H9 (cell line): ENCODE measurements around the gene CDRT4. TPM values are rescaled to one million over a fixed set of nuclear protein-coding genes. Genes with fewer than 3 reads are reported as not detected.

Source experiments
- DNase-seq: peaks from one replicate; pipeline ENCODE4 v3.0.0-alpha.2; 2017
- H2AFZ ChIP-seq: one replicate; pipeline ENCODE4 v1.6.1; 2013; ENCODE audit warnings: mild to moderate bottlenecking, low read length, control low read depth, moderate library complexity
- H2AK5ac ChIP-seq: 2 replicates; pipeline ENCODE4 v1.6.1; 2013; ENCODE audit warnings: low read length, control low read depth, mixed read lengths; ENCODE audit not compliant: insufficient read length
- H2BK120ac ChIP-seq: one replicate; pipeline ENCODE4 v1.6.1; 2013; ENCODE audit warnings: low read depth, mild to moderate bottlenecking, low read length, control low read depth, inconsistent platforms; ENCODE audit not compliant: poor library complexity, severe bottlenecking
- H2BK12ac ChIP-seq: 2 replicates; pipeline ENCODE4 v1.6.1; 2013; ENCODE audit warnings: low read length, control low read depth, mixed read lengths, low read depth; ENCODE audit not compliant: insufficient read length
- H2BK15ac ChIP-seq: 2 replicates; pipeline ENCODE4 v1.6.1; 2013; ENCODE audit warnings: low read depth, low read length, control low read depth
- H2BK20ac ChIP-seq: one replicate; pipeline ENCODE4 v1.6.1; 2013; ENCODE audit warnings: low read depth, mild to moderate bottlenecking, low read length, control low read depth, inconsistent platforms; ENCODE audit not compliant: poor library complexity, severe bottlenecking
- H2BK5ac ChIP-seq: 2 replicates; pipeline ENCODE4 v1.6.1; 2013; ENCODE audit warnings: low read length, control low read depth, mixed read lengths; ENCODE audit not compliant: insufficient read length
- H3K14ac ChIP-seq: 2 replicates; pipeline ENCODE4 v1.6.1; 2013; ENCODE audit warnings: low read length, control low read depth; ENCODE audit not compliant: insufficient read depth
- H3K18ac ChIP-seq: 2 replicates; pipeline ENCODE4 v1.6.1; 2013; ENCODE audit warnings: low read depth, mild to moderate bottlenecking, mixed read lengths, low read length, control low read depth; ENCODE audit not compliant: insufficient read length
- H3K23ac ChIP-seq: 2 replicates; pipeline ENCODE4 v1.6.1; 2013; ENCODE audit warnings: low read length, control low read depth, mixed read lengths, low read depth; ENCODE audit not compliant: insufficient read length
- H3K23me2 ChIP-seq: 2 replicates; pipeline ENCODE4 v1.6.1; 2013; ENCODE audit warnings: low read depth, mild to moderate bottlenecking, mixed read lengths, low read length, control low read depth; ENCODE audit not compliant: insufficient read length, poor library complexity, severe bottlenecking
- H3K27ac ChIP-seq: 2 replicates; pipeline ENCODE4 v1.5.1; 2013; ENCODE audit warnings: low read length, control low read depth, mixed read lengths, low read depth; ENCODE audit not compliant: insufficient read length
- H3K27me3 ChIP-seq: 2 replicates; pipeline ENCODE4 v1.6.1; 2013; ENCODE audit warnings: low read length, control low read depth, inconsistent platforms; ENCODE audit not compliant: insufficient read depth
- H3K4ac ChIP-seq: 2 replicates; pipeline ENCODE4 v1.6.1; 2013; ENCODE audit warnings: low read depth, mild to moderate bottlenecking, control low read depth, inconsistent platforms, low read length, moderate library complexity
- H3K4me1 ChIP-seq: 2 replicates; pipeline ENCODE4 v1.6.1; 2013; ENCODE audit warnings: low read length, control low read depth, inconsistent platforms; ENCODE audit not compliant: insufficient read depth
- H3K4me2 ChIP-seq: 2 replicates; pipeline ENCODE4 v1.6.1; 2013; ENCODE audit warnings: low read length, control low read depth, mixed read lengths; ENCODE audit not compliant: insufficient read length, insufficient read depth
- H3K56ac ChIP-seq: 2 replicates; pipeline ENCODE4 v1.6.1; 2013; ENCODE audit warnings: low read depth, mild to moderate bottlenecking, mixed read lengths, low read length, control low read depth; ENCODE audit not compliant: insufficient read length
- H3K79me1 ChIP-seq: 2 replicates; pipeline ENCODE4 v1.6.1; 2013; ENCODE audit warnings: low read depth, mild to moderate bottlenecking, moderate library complexity, low read length, control low read depth, inconsistent platforms; ENCODE audit not compliant: insufficient read depth, poor library complexity, severe bottlenecking
- H3K79me2 ChIP-seq: 2 replicates; pipeline ENCODE4 v1.6.1; 2013; ENCODE audit warnings: low read length, control low read depth, inconsistent platforms; ENCODE audit not compliant: insufficient read depth
- H3K9ac ChIP-seq: 2 replicates; pipeline ENCODE4 v1.6.1; 2013; ENCODE audit warnings: low read length, control low read depth, mixed read lengths; ENCODE audit not compliant: insufficient read length; ENCODE audit errors: extremely low read depth
- H3K9me3 ChIP-seq: one replicate; pipeline ENCODE4 v1.6.1; 2013; ENCODE audit warnings: low read depth, low read length, inconsistent platforms; ENCODE audit not compliant: control insufficient read depth
- H3T11ph ChIP-seq: one replicate; pipeline ENCODE4 v1.6.1; 2013; ENCODE audit warnings: mild to moderate bottlenecking, low read length, control low read depth, inconsistent platforms
- H4K20me1 ChIP-seq: one replicate; pipeline ENCODE4 v1.6.1; 2013; ENCODE audit not compliant: control insufficient read depth, insufficient read length, insufficient read depth
- H4K5ac ChIP-seq: 2 replicates; pipeline ENCODE4 v1.6.1; 2013; ENCODE audit warnings: low read depth, mild to moderate bottlenecking, mixed read lengths, low read length, control low read depth; ENCODE audit not compliant: insufficient read length
- H4K8ac ChIP-seq: replicated peaks from 2 replicates; pipeline ENCODE4 v1.6.1; 2013; ENCODE audit warnings: low read length, control low read depth, mixed read lengths, low read depth; ENCODE audit not compliant: insufficient read length
- H4K91ac ChIP-seq: 2 replicates; pipeline ENCODE4 v1.6.1; 2013; ENCODE audit warnings: low read depth, mild to moderate bottlenecking, moderate library complexity, mixed read lengths, low read length, control low read depth; ENCODE audit not compliant: insufficient read length
- H3K27ac Mint-ChIP-seq, 3 experiments: 2 replicates in 2 of 3; 3 replicates in 1 of 3; pipeline ENCODE4 v1.8.0; 2020 to 2021; ENCODE audit warnings: mixed read lengths in 3 of 3, mild to moderate bottlenecking in 1 of 3, moderate library complexity in 1 of 3
- H3K27me3 Mint-ChIP-seq: 2 replicates; pipeline ENCODE4 v1.8.0; 2021; ENCODE audit warnings: low read depth, mild to moderate bottlenecking, moderate library complexity, mixed read lengths
- H3K36me3 Mint-ChIP-seq, 3 experiments: 2 replicates in 2 of 3; 3 replicates in 1 of 3; pipeline ENCODE4 v1.8.0; 2020 to 2021; ENCODE audit warnings: low read depth in 3 of 3, mixed read lengths in 3 of 3; ENCODE audit not compliant: insufficient read depth in 1 of 3
- H3K4me1 Mint-ChIP-seq, 2 experiments: 2 replicates each; pipeline ENCODE4 v1.8.0; 2020; ENCODE audit warnings: mixed read lengths in 2 of 2
- H3K4me3 Mint-ChIP-seq, 2 experiments: 2 replicates in 1 of 2; 3 replicates in 1 of 2; pipeline ENCODE4 v1.8.0; 2020 to 2021; ENCODE audit warnings: mild to moderate bottlenecking in 2 of 2, mixed read lengths in 2 of 2, moderate library complexity in 1 of 2
- H3K9me3 Mint-ChIP-seq, 2 experiments: 2 replicates in 1 of 2; 3 replicates in 1 of 2; pipeline ENCODE4 v1.8.0; 2020; ENCODE audit warnings: mild to moderate bottlenecking in 2 of 2, mixed read lengths in 2 of 2, moderate library complexity in 1 of 2
- CTCF ChIP-seq: fragments of 200-600 bp; sonication (generic); conservative IDR thresholded peaks from 3 replicates; pipeline ENCODE4 v1.8.0; 2021; ENCODE audit warnings: antibody characterized with exemption, mild to moderate bottlenecking
- WGBS: extraction: QIAGEN DNeasy Blood & Tissue Kit; methylation state at CpG from one replicate; pipeline ENCODE4 v1.1.7; 2013; ENCODE audit warnings: missing lambda C conversion rate, low lambda C conversion rate, mixed read lengths; ENCODE audit not compliant: insufficient read length; ENCODE audit errors: extremely low coverage; 5-methylcytosine and 5-hydroxymethylcytosine counted together
- total RNA-seq: library from RNA; stranded (reverse); gene quantifications from 2 replicates; pipeline ENCODE4 v1.2.1, GENCODE V29; 2021

The CDRT4 gene
- total RNA-seq, 1 experiment from 2014 or later, result 3.8 TPM

DNA sequence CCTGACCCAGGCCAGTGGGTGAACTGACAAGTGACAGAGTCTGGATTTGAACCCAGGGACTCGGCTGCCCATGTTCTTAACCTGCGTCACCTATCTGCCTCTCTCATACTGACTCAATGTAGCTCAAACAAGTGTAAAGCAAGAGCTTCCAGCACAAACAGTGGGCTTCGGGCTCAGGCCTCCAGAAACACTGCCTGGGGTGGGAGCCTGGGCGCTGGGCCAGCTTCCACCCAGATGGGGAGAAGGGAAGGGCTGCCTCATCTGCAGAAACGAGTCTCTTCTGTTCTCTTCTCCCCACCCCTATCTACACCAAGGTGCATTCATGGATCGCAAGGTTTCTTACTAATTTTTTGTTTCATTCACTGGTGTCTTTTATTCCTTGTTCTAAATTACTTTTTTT, 1.3 kb downstream of the CDRT4 start:
- no peaks in the 10 kb centered on the region for H3K79me2 ChIP-seq
- no peak overlapping the region for H3K56ac ChIP-seq
- H2BK20ac ChIP-seq, result no peak overlapping the region
- no peaks in the 10 kb centered on the region for H3K27me3 Mint-ChIP-seq
- no peak overlapping the region for H3K27ac ChIP-seq
- H2BK12ac ChIP-seq, result no peak overlapping the region
- no peak overlapping the region for H3K23ac ChIP-seq
- H3K4ac ChIP-seq, result no peak overlapping the region
- peaks cover 4 to 6% of the 10 kb centered on the region in 2 experiments for H3K4me1 Mint-ChIP-seq
- no peak overlapping the region for H3K9ac ChIP-seq
- H2BK15ac ChIP-seq, result no peak overlapping the region
- H3K4me3 Mint-ChIP-seq, result no peak overlapping the region
- H3K4me2 ChIP-seq, result no peak overlapping the region
- no peaks in the 10 kb centered on the region for H3K23me2 ChIP-seq
- no peak overlapping the region for H4K5ac ChIP-seq
- WGBS, result no CpG with 5 or more reads among the region's 6 CpGs
- no peak for DNase-seq
- no peak overlapping the region for H3T11ph ChIP-seq
- H3K14ac ChIP-seq, result no peak overlapping the region
- H4K20me1 ChIP-seq, result no peaks in the 10 kb centered on the region
- no peak overlapping the region for H2AK5ac ChIP-seq
- no peaks in the 10 kb centered on the region for H3K9me3 ChIP-seq
- no peak overlapping the region for H3K27ac Mint-ChIP-seq
- no peak overlapping the region for H2AFZ ChIP-seq
- no peak overlapping the region for H2BK120ac ChIP-seq
- no peak overlapping the region for H4K91ac ChIP-seq
- H3K36me3 Mint-ChIP-seq, result peaks cover 0 to 7% (median 3%) of the 10 kb centered on the region in 3 experiments; a peak in 4 of 7 replicates
- no peak overlapping the region for H4K8ac ChIP-seq
- peaks cover 3% of the 10 kb centered on the region; the same call in 1 of the 2 replicates for H3K4me1 ChIP-seq
- H3K27me3 ChIP-seq, result no peaks in the 10 kb centered on the region
- no peaks in the 10 kb centered on the region; a peak in 2 of 5 replicates for H3K9me3 Mint-ChIP-seq
- H3K79me1 ChIP-seq, result no peaks in the 10 kb centered on the region
- no peak overlapping the region for H2BK5ac ChIP-seq
- TF ChIP-seq CTCF, result no peak
- no peak overlapping the region for H3K18ac ChIP-seq
